HEK293 (cell line): ENCODE measurements around the gene GNB5.

Experiments used
- CTCF ChIP-seq: fragments of 450-650 bp; formaldehyde crosslinking; IDR thresholded peaks from 2 replicates; pipeline ENCODE4 v1.5.1; 2016; ENCODE audit warnings: missing biosample characterization, missing genetic modification characterization
- GLI2 ChIP-seq: fragments of 450-650 bp; formaldehyde crosslinking; IDR thresholded peaks from 2 replicates; pipeline ENCODE4; 2017; ENCODE audit warnings: missing biosample characterization, missing genetic modification characterization, low read depth, borderline replicate concordance
- PATZ1 ChIP-seq: fragments of 450-650 bp; formaldehyde crosslinking; IDR thresholded peaks from 2 replicates; pipeline ENCODE4 v1.5.1; 2016; ENCODE audit warnings: missing biosample characterization, missing genetic modification characterization
- SP2 ChIP-seq: fragments of 450-650 bp; formaldehyde crosslinking; IDR thresholded peaks from 2 replicates; pipeline ENCODE4 v1.5.1; 2016; ENCODE audit warnings: missing biosample characterization, missing genetic modification characterization
- WT1 ChIP-seq: fragments of 450-650 bp; formaldehyde crosslinking; IDR thresholded peaks from 2 replicates; pipeline ENCODE4 v1.5.1; 2016; ENCODE audit warnings: missing biosample characterization, missing genetic modification characterization
- ZBTB1 ChIP-seq: fragments of 450-650 bp; formaldehyde crosslinking; IDR thresholded peaks from 2 replicates; pipeline ENCODE4 v1.5.1; 2016; ENCODE audit warnings: missing biosample characterization, missing genetic modification characterization
- ZBTB11 ChIP-seq: fragments of 450-650 bp; formaldehyde crosslinking; conservative IDR thresholded peaks from 2 replicates; pipeline ENCODE4 v1.5.1; 2016; ENCODE audit warnings: low read depth, missing biosample characterization, missing genetic modification characterization
- ZBTB20 ChIP-seq: fragments of 450-650 bp; formaldehyde crosslinking; IDR thresholded peaks from 2 replicates; pipeline ENCODE4 v1.5.1; 2016; ENCODE audit warnings: missing biosample characterization, missing genetic modification characterization
- ZBTB21 ChIP-seq: fragments of 450-650 bp; formaldehyde crosslinking; IDR thresholded peaks from 2 replicates; pipeline ENCODE4 v1.5.1; 2017; ENCODE audit warnings: missing biosample characterization, missing genetic modification characterization
- ZBTB49 ChIP-seq: fragments of 450-650 bp; formaldehyde crosslinking; IDR thresholded peaks from 2 replicates; pipeline ENCODE4 v1.5.1; 2016; ENCODE audit warnings: missing biosample characterization, missing genetic modification characterization, low read depth
- ZNF2 ChIP-seq: fragments of 450-650 bp; formaldehyde crosslinking; IDR thresholded peaks from 2 replicates; pipeline ENCODE4 v1.5.1; 2016; ENCODE audit warnings: missing biosample characterization, missing genetic modification characterization
- ZNF274 ChIP-seq, 2 experiments: fragments of 200-500 bp in 1 of 2; fragments of 450-650 bp in 1 of 2; sonication (Bioruptor generic) in 1 of 2; formaldehyde crosslinking in 1 of 2; IDR thresholded peaks; 2 replicates each; pipeline versions ENCODE4 v1.5.1 to v1.6.1; 2014 to 2016; ENCODE audit warnings: borderline replicate concordance in 1 of 2, inconsistent platforms in 1 of 2, low read length in 1 of 2, missing biosample characterization in 1 of 2, missing genetic modification characterization in 1 of 2
- ZNF404 ChIP-seq: fragments of 450-650 bp; formaldehyde crosslinking; IDR thresholded peaks from 2 replicates; pipeline ENCODE4 v1.5.1; 2017; ENCODE audit warnings: missing biosample characterization, missing genetic modification characterization
- ZNF580 ChIP-seq: fragments of 450-650 bp; formaldehyde crosslinking; IDR thresholded peaks from 2 replicates; pipeline ENCODE4 v1.5.1; 2016; ENCODE audit warnings: missing biosample characterization, missing genetic modification characterization

GRCh38 chr15:52071570-52071969 is 119.6 kb downstream of the GNB5 start:
- TF ChIP-seq CTCF (tag by site-specific recombination) (no peak), ZBTB49 (tag by site-specific recombination) (no peak), SP2 (tag by site-specific recombination) (no peak), ZNF580 (tag by site-specific recombination) (no peak), ZBTB11 (tag by site-specific recombination) (no peak), GLI2 (no peak), ZBTB1 (no peak), ZNF2 (tag by site-specific recombination) (no peak), WT1 (tag by site-specific recombination) (no peak), ZNF274 (IDR thresholded peaks at IDR 0.05; ENCODE audit: low read length) (no peak), ZNF274 (tag by site-specific recombination; IDR thresholded peaks at IDR 0.05; ENCODE audit: borderline replicate concordance) (no peak), ZNF404 (tag by site-specific recombination) (no peak), ZBTB21 (tag by site-specific recombination) (no peak), ZBTB20 (tag by site-specific recombination) (no peak), PATZ1 (tag by site-specific recombination) (no peak)
